ENCODE data around the gene PADI3.

The PADI3 gene

GRCh38 chr1:17214876-17215544 is 33.9 kb upstream of the PADI3 start:
- H3K9me3 ChIP-seq (ENCODE audit: control insufficient read depth in 2 of 2, low read length in 2 of 2) = no peaks in the 10 kb centered on the region
- H3K9ac ChIP-seq (ENCODE audit: low read depth in 1 of 2, low read length in 2 of 2) = no peak overlapping the region
- H3K27ac ChIP-seq (ENCODE audit: low read depth in 2 of 2, low read length in 2 of 2) = no peak overlapping the region
- no peaks in the 10 kb centered on the region for H3K36me3 ChIP-seq (ENCODE audit: control insufficient read depth in 2 of 2, insufficient read depth in 2 of 2, low read length in 2 of 2)
- H3K27me3 ChIP-seq (ENCODE audit: control insufficient read depth in 2 of 2, insufficient read depth in 2 of 2, low read length in 2 of 2) = peaks cover 5 to 9% of the 10 kb centered on the region in 2 donors
- no peak overlapping the region for H3K4me3 ChIP-seq (ENCODE audit: low read length in 2 of 2)
- peaks cover 0 to 2% of the 10 kb centered on the region in 2 donors for H3K4me1 ChIP-seq (ENCODE audit: control insufficient read depth in 2 of 2, insufficient read depth in 2 of 2, low read length in 2 of 2)

GRCh38 chr1:17215545-17215890 is 33.4 kb upstream of the PADI3 start:
- H3K27me3 ChIP-seq (ENCODE audit: control insufficient read depth in 2 of 2, insufficient read depth in 2 of 2, low read length in 2 of 2) = peaks cover 5 to 9% of the 10 kb centered on the region in 2 donors
- H3K36me3 ChIP-seq (ENCODE audit: control insufficient read depth in 2 of 2, insufficient read depth in 2 of 2, low read length in 2 of 2) = no peaks in the 10 kb centered on the region
- H3K9ac ChIP-seq (ENCODE audit: low read depth in 1 of 2, low read length in 2 of 2) = no peak overlapping the region
- H3K4me3 ChIP-seq (ENCODE audit: low read length in 2 of 2) = no peak overlapping the region
- no peak overlapping the region for H3K27ac ChIP-seq (ENCODE audit: low read depth in 2 of 2, low read length in 2 of 2)
- no peaks in the 10 kb centered on the region for H3K9me3 ChIP-seq (ENCODE audit: control insufficient read depth in 2 of 2, low read length in 2 of 2)
- peaks cover 0 to 2% of the 10 kb centered on the region in 2 donors for H3K4me1 ChIP-seq (ENCODE audit: control insufficient read depth in 2 of 2, insufficient read depth in 2 of 2, low read length in 2 of 2)

GRCh38 chr1:17216078-17216477 is 32.8 kb upstream of the PADI3 start:
- no peak overlapping the region for H3K4me3 ChIP-seq (ENCODE audit: low read length in 2 of 2)
- peaks cover 0 to 2% of the 10 kb centered on the region in 2 donors for H3K4me1 ChIP-seq (ENCODE audit: control insufficient read depth in 2 of 2, insufficient read depth in 2 of 2, low read length in 2 of 2)
- H3K27ac ChIP-seq (ENCODE audit: low read depth in 2 of 2, low read length in 2 of 2) = no peak overlapping the region
- H3K9ac ChIP-seq (ENCODE audit: low read depth in 1 of 2, low read length in 2 of 2) = no peak overlapping the region
- peaks cover 5 to 9% of the 10 kb centered on the region in 2 donors for H3K27me3 ChIP-seq (ENCODE audit: control insufficient read depth in 2 of 2, insufficient read depth in 2 of 2, low read length in 2 of 2)
- no peaks in the 10 kb centered on the region for H3K9me3 ChIP-seq (ENCODE audit: control insufficient read depth in 2 of 2, low read length in 2 of 2)
- H3K36me3 ChIP-seq (ENCODE audit: control insufficient read depth in 2 of 2, insufficient read depth in 2 of 2, low read length in 2 of 2) = no peaks in the 10 kb centered on the region

- Histone ChIP-seq H3K27ac (ENCODE audit: low read depth in 2 of 2, low read length in 2 of 2) (no peak overlapping the region), H3K4me1 (ENCODE audit: control insufficient read depth in 2 of 2, insufficient read depth in 2 of 2, low read length in 2 of 2) (peaks cover 0 to 2% of the 10 kb centered on the region in 2 donors), H3K36me3 (ENCODE audit: control insufficient read depth in 2 of 2, insufficient read depth in 2 of 2, low read length in 2 of 2) (no peaks in the 10 kb centered on the region), H3K27me3 (ENCODE audit: control insufficient read depth in 2 of 2, insufficient read depth in 2 of 2, low read length in 2 of 2) (peaks cover 5 to 7% of the 10 kb centered on the region in 2 donors), H3K9ac (ENCODE audit: low read depth in 1 of 2, low read length in 2 of 2) (no peak overlapping the region), H3K4me3 (ENCODE audit: low read length in 2 of 2) (no peak overlapping the region), H3K9me3 (ENCODE audit: control insufficient read depth in 2 of 2, low read length in 2 of 2) (no peaks in the 10 kb centered on the region)
Measured at GRCh38 chr1:17217607-17218006, 31.3 kb upstream of the PADI3 start.

GRCh38 chr1:17218939-17219338 is 30.0 kb upstream of the PADI3 start:
- H3K27me3 ChIP-seq (ENCODE audit: control insufficient read depth in 2 of 2, insufficient read depth in 2 of 2, low read length in 2 of 2) = peaks cover under 1 to 2% of the 10 kb centered on the region in 2 donors
- H3K4me3 ChIP-seq (ENCODE audit: low read length in 2 of 2) = no peak overlapping the region
- no peaks in the 10 kb centered on the region for H3K4me1 ChIP-seq (ENCODE audit: control insufficient read depth in 2 of 2, insufficient read depth in 2 of 2, low read length in 2 of 2)
- no peaks in the 10 kb centered on the region for H3K36me3 ChIP-seq (ENCODE audit: control insufficient read depth in 2 of 2, insufficient read depth in 2 of 2, low read length in 2 of 2)
- H3K27ac ChIP-seq (ENCODE audit: low read depth in 2 of 2, low read length in 2 of 2) = no peak overlapping the region
- H3K9ac ChIP-seq (ENCODE audit: low read depth in 1 of 2, low read length in 2 of 2) = no peak overlapping the region
- H3K9me3 ChIP-seq (ENCODE audit: control insufficient read depth in 2 of 2, low read length in 2 of 2) = no peaks in the 10 kb centered on the region

GRCh38 chr1:17220287-17220686 is 28.6 kb upstream of the PADI3 start:
- no peak overlapping the region for H3K27ac ChIP-seq (ENCODE audit: low read depth in 2 of 2, low read length in 2 of 2)
- H3K27me3 ChIP-seq (ENCODE audit: control insufficient read depth in 2 of 2, insufficient read depth in 2 of 2, low read length in 2 of 2) = peaks cover 0 to 2% of the 10 kb centered on the region in 2 donors
- H3K9ac ChIP-seq (ENCODE audit: low read depth in 1 of 2, low read length in 2 of 2) = no peak overlapping the region
- H3K36me3 ChIP-seq (ENCODE audit: control insufficient read depth in 2 of 2, insufficient read depth in 2 of 2, low read length in 2 of 2) = no peaks in the 10 kb centered on the region
- H3K9me3 ChIP-seq (ENCODE audit: control insufficient read depth in 2 of 2, low read length in 2 of 2) = no peaks in the 10 kb centered on the region
- H3K4me3 ChIP-seq (ENCODE audit: low read length in 2 of 2) = no peak overlapping the region
- H3K4me1 ChIP-seq (ENCODE audit: control insufficient read depth in 2 of 2, insufficient read depth in 2 of 2, low read length in 2 of 2) = no peaks in the 10 kb centered on the region

- H3K4me1 ChIP-seq (ENCODE audit: control insufficient read depth in 2 of 2, insufficient read depth in 2 of 2, low read length in 2 of 2) = no peaks in the 10 kb centered on the region
Measured at GRCh38 chr1:17222557-17222956, 26.3 kb upstream of the PADI3 start.

GRCh38 chr1:17224434-17224833 is 24.5 kb upstream of the PADI3 start:
- Histone ChIP-seq H3K27ac (ENCODE audit: low read depth in 2 of 2, low read length in 2 of 2) (no peak overlapping the region), H3K27me3 (ENCODE audit: control insufficient read depth in 2 of 2, insufficient read depth in 2 of 2, low read length in 2 of 2) (no peaks in the 10 kb centered on the region), H3K4me3 (ENCODE audit: low read length in 2 of 2) (no peak overlapping the region), H3K36me3 (ENCODE audit: control insufficient read depth in 2 of 2, insufficient read depth in 2 of 2, low read length in 2 of 2) (no peaks in the 10 kb centered on the region), H3K9me3 (ENCODE audit: control insufficient read depth in 2 of 2, low read length in 2 of 2) (no peaks in the 10 kb centered on the region), H3K9ac (ENCODE audit: low read depth in 1 of 2, low read length in 2 of 2) (no peak overlapping the region), H3K4me1 (ENCODE audit: control insufficient read depth in 2 of 2, insufficient read depth in 2 of 2, low read length in 2 of 2) (peaks cover 5 to 11% of the 10 kb centered on the region in 2 donors)

More at GRCh38 chr1:17222557-17222956, 26.3 kb upstream of the PADI3 start:
- Histone ChIP-seq H3K36me3 (ENCODE audit: control insufficient read depth in 2 of 2, insufficient read depth in 2 of 2, low read length in 2 of 2) (no peaks in the 10 kb centered on the region), H3K27me3 (ENCODE audit: control insufficient read depth in 2 of 2, insufficient read depth in 2 of 2, low read length in 2 of 2) (no peaks in the 10 kb centered on the region), H3K9ac (ENCODE audit: low read depth in 1 of 2, low read length in 2 of 2) (no peak overlapping the region), H3K4me3 (ENCODE audit: low read length in 2 of 2) (no peak overlapping the region), H3K27ac (ENCODE audit: low read depth in 2 of 2, low read length in 2 of 2) (no peak overlapping the region), H3K9me3 (ENCODE audit: control insufficient read depth in 2 of 2, low read length in 2 of 2) (no peaks in the 10 kb centered on the region)

GRCh38 chr1:17225140-17225539 is 23.8 kb upstream of the PADI3 start:
- peaks cover 12 to 18% of the 10 kb centered on the region in 2 donors for H3K4me1 ChIP-seq (ENCODE audit: control insufficient read depth in 2 of 2, insufficient read depth in 2 of 2, low read length in 2 of 2)
- no peaks in the 10 kb centered on the region for H3K9me3 ChIP-seq (ENCODE audit: control insufficient read depth in 2 of 2, low read length in 2 of 2)
- no peak overlapping the region for H3K4me3 ChIP-seq (ENCODE audit: low read length in 2 of 2)
- no peaks in the 10 kb centered on the region for H3K27me3 ChIP-seq (ENCODE audit: control insufficient read depth in 2 of 2, insufficient read depth in 2 of 2, low read length in 2 of 2)
- no peak overlapping the region for H3K27ac ChIP-seq (ENCODE audit: low read depth in 2 of 2, low read length in 2 of 2)
- no peak overlapping the region for H3K9ac ChIP-seq (ENCODE audit: low read depth in 1 of 2, low read length in 2 of 2)
- H3K36me3 ChIP-seq (ENCODE audit: control insufficient read depth in 2 of 2, insufficient read depth in 2 of 2, low read length in 2 of 2) = no peaks in the 10 kb centered on the region

GRCh38 chr1:17227358-17227915 is 21.5 kb upstream of the PADI3 start:
- no peak overlapping the region for H3K9ac ChIP-seq (ENCODE audit: low read depth in 1 of 2, low read length in 2 of 2)
- H3K4me3 ChIP-seq (ENCODE audit: low read length in 2 of 2) = no peak overlapping the region
- H3K27me3 ChIP-seq (ENCODE audit: control insufficient read depth in 2 of 2, insufficient read depth in 2 of 2, low read length in 2 of 2) = no peaks in the 10 kb centered on the region
- H3K27ac ChIP-seq (ENCODE audit: low read depth in 2 of 2, low read length in 2 of 2) = no peak overlapping the region
- H3K36me3 ChIP-seq (ENCODE audit: control insufficient read depth in 2 of 2, insufficient read depth in 2 of 2, low read length in 2 of 2) = no peaks in the 10 kb centered on the region
- H3K9me3 ChIP-seq (ENCODE audit: control insufficient read depth in 2 of 2, low read length in 2 of 2) = no peaks in the 10 kb centered on the region
- H3K4me1 ChIP-seq (ENCODE audit: control insufficient read depth in 2 of 2, insufficient read depth in 2 of 2, low read length in 2 of 2) = peaks cover 15 to 23% of the 10 kb centered on the region in 2 donors

All from mucosa of rectum (tissue), 2 donors.